Measurements from ENCODE around the gene WNT6. TPM values are rescaled to one million over a fixed set of nuclear protein-coding genes. Genes with fewer than 3 reads are reported as not detected.

WNT6 gene
- total and polyA plus RNA-seq, 10 of the 15 experiments (the other 5 are each of a cell fraction or from before 2014, with no cell fraction given), result 0.11 to 0.44 (median 0.22) TPM; not detected in 5

DNA sequence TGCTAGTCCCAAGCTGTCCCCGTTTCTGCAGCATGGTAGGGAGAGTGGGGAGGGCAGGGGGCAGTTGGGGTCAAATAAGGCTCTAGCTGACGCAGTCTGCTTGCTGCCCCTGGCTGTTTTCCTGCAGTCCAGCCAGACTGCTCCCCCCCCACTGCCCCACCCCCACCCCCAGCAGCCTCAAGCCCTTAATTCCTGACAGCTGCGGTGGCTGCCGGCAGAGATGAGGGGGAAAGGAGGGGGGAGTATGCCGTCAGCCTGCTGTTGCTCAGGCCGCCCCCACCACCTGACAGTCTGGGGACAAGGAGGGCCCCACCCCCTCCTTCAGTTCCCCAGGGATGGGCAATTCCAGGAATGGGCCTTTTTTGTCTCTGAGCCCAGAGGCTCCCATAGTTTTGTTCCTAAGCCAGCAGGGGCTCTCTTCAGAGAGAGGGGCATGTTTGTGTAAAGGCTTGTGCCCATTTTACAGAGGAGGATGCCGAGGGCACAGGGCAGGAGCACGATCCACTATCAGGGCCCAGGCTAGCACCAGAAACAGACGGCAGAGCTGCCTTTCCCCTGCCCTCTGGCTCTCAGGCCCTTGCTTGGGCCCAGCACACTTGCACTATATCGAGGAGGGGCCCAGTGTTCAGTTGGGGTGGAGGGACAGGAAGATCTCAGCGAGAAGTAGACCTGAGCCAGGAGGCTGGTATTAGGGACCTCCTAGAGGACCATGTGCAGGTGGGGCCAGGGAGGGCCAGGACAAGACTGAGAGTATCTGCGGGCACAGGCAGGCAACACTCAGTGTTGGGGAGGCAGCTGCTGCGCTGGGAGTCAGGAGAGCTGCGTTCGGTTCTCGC lies 19.5 kb downstream of the WNT6 start (continued):
- TF ChIP-seq, protein P1, sequence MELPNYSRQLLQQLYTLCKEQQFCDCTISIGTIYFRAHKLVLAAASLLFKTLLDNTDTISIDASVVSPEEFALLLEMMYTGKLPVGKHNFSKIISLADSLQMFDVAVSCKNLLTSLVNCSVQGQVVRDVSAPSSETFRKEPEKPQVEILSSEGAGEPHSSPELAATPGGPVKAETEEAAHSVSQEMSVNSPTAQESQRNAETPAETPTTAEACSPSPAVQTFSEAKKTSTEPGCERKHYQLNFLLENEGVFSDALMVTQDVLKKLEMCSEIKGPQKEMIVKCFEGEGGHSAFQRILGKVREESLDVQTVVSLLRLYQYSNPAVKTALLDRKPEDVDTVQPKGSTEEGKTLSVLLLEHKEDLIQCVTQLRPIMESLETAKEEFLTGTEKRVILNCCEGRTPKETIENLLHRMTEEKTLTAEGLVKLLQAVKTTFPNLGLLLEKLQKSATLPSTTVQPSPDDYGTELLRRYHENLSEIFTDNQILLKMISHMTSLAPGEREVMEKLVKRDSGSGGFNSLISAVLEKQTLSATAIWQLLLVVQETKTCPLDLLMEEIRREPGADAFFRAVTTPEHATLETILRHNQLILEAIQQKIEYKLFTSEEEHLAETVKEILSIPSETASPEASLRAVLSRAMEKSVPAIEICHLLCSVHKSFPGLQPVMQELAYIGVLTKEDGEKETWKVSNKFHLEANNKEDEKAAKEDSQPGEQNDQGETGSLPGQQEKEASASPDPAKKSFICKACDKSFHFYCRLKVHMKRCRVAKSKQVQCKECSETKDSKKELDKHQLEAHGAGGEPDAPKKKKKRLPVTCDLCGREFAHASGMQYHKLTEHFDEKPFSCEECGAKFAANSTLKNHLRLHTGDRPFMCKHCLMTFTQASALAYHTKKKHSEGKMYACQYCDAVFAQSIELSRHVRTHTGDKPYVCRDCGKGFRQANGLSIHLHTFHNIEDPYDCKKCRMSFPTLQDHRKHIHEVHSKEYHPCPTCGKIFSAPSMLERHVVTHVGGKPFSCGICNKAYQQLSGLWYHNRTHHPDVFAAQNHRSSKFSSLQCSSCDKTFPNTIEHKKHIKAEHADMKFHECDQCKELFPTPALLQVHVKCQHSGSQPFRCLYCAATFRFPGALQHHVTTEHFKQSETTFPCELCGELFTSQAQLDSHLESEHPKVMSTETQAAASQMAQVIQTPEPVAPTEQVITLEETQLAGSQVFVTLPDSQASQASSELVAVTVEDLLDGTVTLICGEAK (IDR thresholded peaks at IDR 0.05; ENCODE audit: borderline replicate concordance), result peak; percentile 41; the same call in 1 of the 2 replicates
- TF ChIP-seq ZZZ3 (IDR thresholded peaks at IDR 0.05; ENCODE audit: control insufficient read depth, insufficient read length, low read depth) (no peak), CBX5 (IDR thresholded peaks at IDR 0.05; ENCODE audit: low read depth) (no peak)
- TF ChIP-seq, protein P2, sequence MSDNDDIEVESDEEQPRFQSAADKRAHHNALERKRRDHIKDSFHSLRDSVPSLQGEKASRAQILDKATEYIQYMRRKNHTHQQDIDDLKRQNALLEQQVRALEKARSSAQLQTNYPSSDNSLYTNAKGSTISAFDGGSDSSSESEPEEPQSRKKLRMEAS (IDR thresholded peaks at IDR 0.05; ENCODE audit: low read depth, low read length), result no peak

DNA sequence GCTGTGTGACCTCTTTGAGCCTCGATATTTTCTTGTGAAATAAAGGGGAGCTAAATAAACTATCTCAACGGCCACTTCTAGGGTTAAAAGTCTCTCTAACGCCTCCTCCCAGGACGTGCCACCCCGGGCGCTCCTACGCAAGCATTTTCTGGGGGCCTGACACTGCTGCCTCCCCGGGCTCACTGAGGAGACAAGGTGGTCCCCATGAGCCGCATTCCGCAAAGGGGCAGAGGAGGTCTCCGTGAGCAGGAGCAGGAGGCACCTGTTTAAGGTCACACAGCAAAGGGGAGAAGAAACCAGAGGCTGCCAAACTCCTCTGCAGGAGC lies 20.1 kb downstream of the WNT6 start:
- no peak for ATAC-seq
- Histone ChIP-seq H3K79me2 (ENCODE audit: control insufficient read depth, insufficient read depth, low read length) (peaks cover 45% of the 10 kb centered on the region), H3K4me2 (ENCODE audit: control insufficient read depth, insufficient read depth) (peak overlapping the region; percentile 84), H3K9ac (ENCODE audit: control insufficient read depth, insufficient read depth, low read length) (peak overlapping the region; percentile 82; the same call in 1 of the 2 replicates), H3K4me1 (ENCODE audit: control insufficient read depth, insufficient read depth, low read length) (peaks cover 46% of the 10 kb centered on the region), H3K4me3 (peak overlapping the region; percentile 20; the same call in 1 of the 2 replicates), H3K27ac (ENCODE audit: control insufficient read depth, insufficient read depth) (peak overlapping the region; percentile 52), H3K27me3 (replicated peaks in 1 of 2; ENCODE audit: control insufficient read depth in 2 of 2, insufficient read depth in 2 of 2, low read length in 1 of 2) (peaks cover 0 to 1% of the 10 kb centered on the region in 2 experiments; a peak in 1 of 4 replicates), H2AFZ (ENCODE audit: control insufficient read depth, low read depth, low read length) (peak overlapping the region; percentile 52; the same call in 1 of the 2 replicates), H3K36me3 (ENCODE audit: control insufficient read depth in 2 of 2, insufficient read depth in 2 of 2, low read length in 1 of 2) (peaks cover 0 to 5% of the 10 kb centered on the region in 2 experiments; a peak in 1 of 4 replicates), H4K20me1 (ENCODE audit: control insufficient read depth, insufficient read depth) (no peaks in the 10 kb centered on the region), H3K9me3 (replicated peaks; ENCODE audit: control insufficient read depth, insufficient read depth, low read length) (no peaks in the 10 kb centered on the region)
- no peak for DNase-seq (ENCODE audit: low read depth, low spot score)
- no peak for FAIRE-seq
- BruUV-seq (replicated peaks), result no TSS peak
- ChIA-PET CTCF (interaction anchor here (0.6 to 21.9 kb wide), 7 partner anchors 8 to 404 kb away, joined by 3 to 1364 read pairs (median 4); no protein-coding TSS in a partner anchor), POLR2A (interaction anchor here (0.6 to 10.6 kb wide), 4 partner anchors 11 to 169 kb away, joined by 4 to 360 read pairs (median 6); partner anchors contain the start of gene TTLL4), SMC1A (ENCODE audit: uncharacterized antibody, unreplicated experiment) (interaction anchor here (1.2 to 15.8 kb wide), 6 partner anchors 7 to 80 kb away, joined by 3 to 780 read pairs (median 20); partner anchors contain the start of gene CDK5R2), RAD21 (ENCODE audit: unreplicated experiment) (interaction anchor here (1.6 to 16.0 kb wide), 2 partner anchors 8 to 16 kb away, joined by 9 to 871 read pairs; no protein-coding TSS in a partner anchor)
- intact Hi-C loops (cut with micrococcal nuclease; ENCODE audit: unreplicated experiment), result loop anchor here (1.0 kb wide), 1 partner anchor 17 kb away; no protein-coding TSS in a partner anchor
- no peak for TF ChIP-seq SIX5 (IDR thresholded peaks at IDR 0.05; ENCODE audit: low read depth, low read length, severe bottlenecking)
- 0 out of 2 replicates have a peak, but pooled peaks have one; percentile 7 for TF ChIP-seq MYB (IDR thresholded peaks at IDR 0.05; ENCODE audit: borderline replicate concordance, low read depth, low read length)
- TF ChIP-seq, protein P3, sequence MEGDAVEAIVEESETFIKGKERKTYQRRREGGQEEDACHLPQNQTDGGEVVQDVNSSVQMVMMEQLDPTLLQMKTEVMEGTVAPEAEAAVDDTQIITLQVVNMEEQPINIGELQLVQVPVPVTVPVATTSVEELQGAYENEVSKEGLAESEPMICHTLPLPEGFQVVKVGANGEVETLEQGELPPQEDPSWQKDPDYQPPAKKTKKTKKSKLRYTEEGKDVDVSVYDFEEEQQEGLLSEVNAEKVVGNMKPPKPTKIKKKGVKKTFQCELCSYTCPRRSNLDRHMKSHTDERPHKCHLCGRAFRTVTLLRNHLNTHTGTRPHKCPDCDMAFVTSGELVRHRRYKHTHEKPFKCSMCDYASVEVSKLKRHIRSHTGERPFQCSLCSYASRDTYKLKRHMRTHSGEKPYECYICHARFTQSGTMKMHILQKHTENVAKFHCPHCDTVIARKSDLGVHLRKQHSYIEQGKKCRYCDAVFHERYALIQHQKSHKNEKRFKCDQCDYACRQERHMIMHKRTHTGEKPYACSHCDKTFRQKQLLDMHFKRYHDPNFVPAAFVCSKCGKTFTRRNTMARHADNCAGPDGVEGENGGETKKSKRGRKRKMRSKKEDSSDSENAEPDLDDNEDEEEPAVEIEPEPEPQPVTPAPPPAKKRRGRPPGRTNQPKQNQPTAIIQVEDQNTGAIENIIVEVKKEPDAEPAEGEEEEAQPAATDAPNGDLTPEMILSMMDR (IDR thresholded peaks at IDR 0.05 in 2 of 3, conservative IDR thresholded peaks at IDR 0.05 in 1 of 3; ENCODE audit: control insufficient read depth in 2 of 3, extremely low read depth in 1 of 3, insufficient read depth in 1 of 3, low read depth in 3 of 3, low read length in 3 of 3), result 0 out of 6 replicates have a peak, but pooled peaks of 1 of the 3 experiments have one; percentile 3
- no peak for TF ChIP-seq TCF7 (IDR thresholded peaks at IDR 0.05; ENCODE audit: borderline replicate concordance)
- in situ Hi-C loops (cut with MboI), result no loop called here
- WGBS (ENCODE audit: insufficient coverage, insufficient replicate concordance, low lambda C conversion rate, missing lambda C conversion rate), result 8% methylated on average over 11 of the region's 11 CpGs
